Activated CD8-positive, alpha-beta memory T cell treated with anti-CD3 and anti-CD28 coated beads, Interleukin-2, amount 50 U/mL, for 24 hours (primary cell): ENCODE results near the gene PCBP3.
"Not testable (repeated sequence)": the region's sequence is repeated elsewhere in the genome, so short reads cannot be mapped to it uniquely, and the experiment has no call there.

Experiments
- DNase-seq: peaks from one replicate; pipeline ENCODE4 v3.0.0-alpha.2; 2020; ENCODE audit errors: extremely low read depth

The PCBP3 gene

GRCh38 chr21:45874716-45875415 lies 231.3 kb downstream of the PCBP3 start:
- DNase-seq: no peak

DNA sequence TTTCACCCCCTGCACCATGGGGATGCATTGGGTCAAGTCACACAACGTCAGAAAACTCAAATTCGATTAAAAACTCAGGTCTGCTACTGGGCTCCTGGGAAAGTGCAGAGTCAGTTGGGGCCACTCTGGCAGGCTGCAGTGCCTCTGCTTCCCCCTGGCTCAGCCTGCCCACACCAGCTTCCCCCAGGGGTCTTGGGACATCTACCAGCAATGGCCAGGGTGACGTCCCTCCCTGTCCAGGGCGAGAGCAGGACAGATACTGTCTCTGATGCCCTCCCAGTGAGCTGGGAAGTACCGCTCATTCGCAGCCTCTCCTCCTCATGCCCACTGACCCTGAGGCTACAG lies 231.9 kb downstream of the PCBP3 start:
- DNase-seq: no peak

- no peak for DNase-seq
Observed at GRCh38 chr21:45875881-45876280, 232.4 kb downstream of the PCBP3 start.

DNA sequence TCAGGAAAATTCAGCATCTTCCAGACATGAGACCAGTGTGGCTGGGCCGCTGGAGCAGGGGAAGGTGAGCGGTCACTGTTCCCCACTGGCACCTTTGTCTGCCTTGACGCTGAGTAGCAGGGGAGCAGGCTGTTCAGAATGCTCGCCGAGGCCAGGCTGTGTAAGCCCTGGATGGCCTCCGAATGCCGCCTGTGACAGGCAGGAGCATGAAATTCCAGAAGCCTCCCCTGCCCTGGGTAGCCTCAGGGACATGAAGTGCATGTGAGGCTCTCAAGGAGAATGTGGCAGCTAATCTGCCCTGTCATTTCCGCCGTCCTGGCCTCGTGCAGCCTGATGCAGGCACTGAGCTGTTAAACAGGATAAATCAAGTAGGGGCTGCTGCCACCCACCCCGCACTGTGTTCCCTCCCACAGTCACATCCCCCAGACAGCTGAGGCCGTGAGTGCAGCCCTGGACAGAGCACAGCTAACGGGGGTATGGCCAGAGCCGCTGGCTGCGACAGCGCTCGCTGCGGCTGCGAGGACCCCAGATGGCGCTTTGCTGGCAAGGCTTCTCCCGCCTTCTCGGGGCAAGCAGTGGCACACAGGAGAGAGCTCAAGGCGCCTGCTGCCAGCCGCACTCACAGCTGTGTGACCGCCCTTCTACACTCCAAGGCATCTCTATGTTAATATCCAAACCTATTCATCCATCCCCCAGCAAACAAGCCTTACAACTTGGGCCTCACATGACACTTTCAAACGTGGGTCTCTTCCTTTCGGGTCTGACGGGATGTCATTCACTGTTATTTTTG lies 233.1 kb downstream of the PCBP3 start:
- DNase-seq: no peak

DNA sequence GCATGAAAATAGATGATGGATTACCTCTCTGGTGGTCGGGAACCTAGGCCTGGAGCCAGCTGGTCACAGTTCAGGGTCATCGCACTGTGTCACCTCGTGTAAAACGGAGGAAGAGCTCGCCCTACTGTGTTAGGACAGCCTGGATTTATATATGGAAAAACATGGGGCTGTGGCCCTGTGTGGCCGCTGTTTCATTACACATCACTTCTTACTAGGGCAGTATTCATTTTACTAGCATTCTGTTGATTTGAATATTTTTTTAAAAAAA lies 233.6 kb downstream of the PCBP3 start:
- DNase-seq: no peak

DNA sequence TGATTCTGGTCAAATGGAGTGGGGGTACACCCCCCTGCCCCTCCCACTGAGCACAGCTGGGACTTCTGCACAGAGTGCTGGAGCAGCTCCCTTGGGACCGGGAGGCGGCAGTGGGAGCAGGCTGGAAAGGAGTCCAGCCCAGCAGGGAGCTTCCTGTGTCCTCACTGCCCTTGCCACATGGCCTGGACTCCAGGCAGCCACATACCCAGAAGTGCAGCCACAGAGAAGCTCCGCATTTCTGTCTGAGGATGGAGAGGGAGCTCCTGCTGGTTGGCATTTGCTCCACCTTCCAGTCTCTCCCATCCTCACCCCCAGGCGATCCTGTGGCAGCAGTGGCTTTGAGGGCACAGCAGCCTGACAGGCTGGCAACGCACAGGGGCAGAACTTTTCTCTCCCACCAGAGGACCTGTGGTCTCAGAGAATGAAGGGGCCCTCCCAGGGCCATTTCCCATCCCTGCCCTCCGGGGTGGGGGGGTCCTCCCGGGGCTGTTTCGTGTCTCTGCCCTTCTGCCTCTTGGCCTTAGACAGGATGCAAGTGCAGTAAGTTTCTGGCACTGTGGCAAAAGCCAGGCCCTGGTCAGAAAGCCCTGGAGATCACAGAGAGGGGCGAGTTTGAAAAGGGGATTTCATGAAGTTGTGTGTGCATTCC lies 234.4 kb downstream of the PCBP3 start:
- no peak for DNase-seq

- peak; percentile 39 for DNase-seq
Observed at GRCh38 chr21:45880097-45881068, 236.9 kb downstream of the PCBP3 start.

GRCh38 chr21:45882645-45883044 lies 239.1 kb downstream of the PCBP3 start:
- no peak for DNase-seq

DNA sequence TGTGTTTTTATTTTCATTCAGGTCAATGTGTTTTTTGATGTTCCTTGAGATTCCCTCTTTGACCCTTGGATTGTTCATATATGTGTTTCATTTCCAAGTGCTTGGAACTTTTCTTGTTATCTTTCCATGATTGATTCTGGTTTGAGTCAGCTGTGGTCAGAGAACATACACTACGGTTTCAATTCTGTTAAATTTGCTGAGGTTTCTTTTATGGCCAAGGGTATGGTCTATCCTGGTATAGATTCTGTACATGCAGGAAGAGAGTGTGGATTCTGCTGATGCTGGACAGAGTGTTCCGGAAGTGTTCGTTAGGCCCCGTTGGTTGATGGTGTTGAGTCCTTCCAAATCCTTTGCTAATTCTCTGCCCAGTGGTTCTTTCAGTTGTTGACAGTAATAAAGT lies 239.6 kb downstream of the PCBP3 start:
- DNase-seq: no peak

GRCh38 chr21:45885597-45885929 lies 242.0 kb downstream of the PCBP3 start:
- no peak for DNase-seq

GRCh38 chr21:45885930-45886601 lies 242.5 kb downstream of the PCBP3 start:
- DNase-seq: not testable (repeated sequence)

DNA sequence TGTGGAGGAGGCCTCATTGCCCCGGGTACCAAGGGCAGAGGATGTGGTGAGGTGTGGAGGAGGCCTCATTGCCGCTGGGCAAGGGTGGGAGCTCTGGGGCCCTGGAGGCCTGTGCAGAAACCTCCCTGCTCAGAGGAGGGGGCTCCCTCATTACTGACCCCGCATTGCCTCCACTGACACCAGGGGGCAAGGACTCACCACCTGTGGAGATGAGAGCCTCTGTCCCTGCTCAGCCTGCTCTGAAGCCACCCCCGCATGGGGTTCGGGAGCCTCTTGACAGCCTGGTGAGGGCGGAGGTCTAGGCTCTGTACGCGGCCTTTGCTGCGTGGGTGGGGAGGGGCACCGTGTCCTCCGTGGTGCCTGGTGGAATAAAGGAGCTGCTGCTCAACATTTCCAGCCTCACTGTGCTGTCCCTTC lies 243.1 kb downstream of the PCBP3 start:
- no peak for DNase-seq

DNA sequence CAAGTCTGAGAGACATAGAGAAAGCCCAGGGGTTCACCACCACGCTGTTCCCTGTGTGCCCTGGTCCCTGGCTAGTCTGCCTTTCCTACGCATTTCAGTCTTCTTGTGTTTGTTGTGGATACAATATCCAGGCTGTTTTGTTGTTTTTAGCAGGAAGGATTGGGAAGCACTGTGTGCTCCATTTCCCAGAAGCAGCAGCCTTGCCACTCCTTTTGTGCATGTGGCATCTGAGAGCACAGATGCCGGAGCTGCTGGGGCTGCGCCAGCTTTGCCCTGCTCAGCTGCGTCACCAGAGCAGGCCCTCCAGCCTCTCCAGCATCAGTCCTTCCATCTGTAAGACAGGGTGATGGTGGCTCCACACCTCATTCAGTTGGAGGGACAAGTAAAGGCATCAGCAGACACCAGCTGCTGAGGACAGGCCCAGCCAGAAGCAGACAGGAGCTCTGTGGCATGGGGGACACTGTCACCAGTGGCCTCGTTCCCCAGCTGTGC lies 243.6 kb downstream of the PCBP3 start:
- no peak for DNase-seq

- DNase-seq: no peak
Observed at GRCh38 chr21:45887788-45888187, 244.3 kb downstream of the PCBP3 start.

GRCh38 chr21:45888386-45889009 lies 245.0 kb downstream of the PCBP3 start:
- DNase-seq: no peak

DNA sequence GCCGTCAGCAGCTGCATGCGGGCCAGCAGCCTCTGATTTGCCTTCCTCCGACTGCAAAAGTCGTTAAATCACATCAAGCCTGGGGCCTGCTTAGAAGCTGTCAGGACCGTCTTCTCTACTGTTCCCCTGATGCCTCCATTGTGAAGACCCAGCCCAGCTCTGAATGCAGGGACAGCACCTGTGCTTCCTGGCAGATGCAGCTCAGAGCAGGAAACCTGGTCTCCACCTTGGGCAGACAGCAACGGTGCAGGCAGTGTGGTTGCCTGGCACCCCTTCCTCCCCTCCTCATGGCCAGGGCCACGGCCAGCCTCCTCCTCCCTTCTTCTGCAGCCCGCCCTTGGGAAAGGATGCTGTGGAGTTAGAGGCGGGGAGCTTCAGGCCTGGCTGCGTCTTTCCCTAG lies 245.7 kb downstream of the PCBP3 start:
- DNase-seq: no peak

DNA sequence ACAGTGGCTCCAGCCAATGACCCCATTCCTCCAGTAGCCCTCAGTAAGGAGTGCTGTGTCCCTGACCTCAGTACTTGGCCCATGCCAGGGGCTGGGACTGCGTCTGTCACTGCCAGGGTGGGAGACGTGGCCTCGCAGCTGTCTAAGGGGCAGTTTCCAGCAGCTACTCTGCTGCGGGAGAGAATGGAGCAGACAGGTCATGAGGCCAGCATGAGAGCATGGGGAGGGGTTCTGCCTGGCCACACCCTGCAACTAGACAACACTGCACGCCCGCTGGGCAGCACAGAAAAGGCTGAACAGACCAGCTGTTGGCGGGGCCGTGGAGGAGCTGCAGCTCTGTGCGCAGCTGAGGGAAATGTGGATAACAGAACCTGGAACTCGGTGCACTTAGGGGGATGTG lies 246.4 kb downstream of the PCBP3 start:
- no peak for DNase-seq

GRCh38 chr21:45891388-45892155 lies 248.0 kb downstream of the PCBP3 start:
- no peak for DNase-seq

DNA sequence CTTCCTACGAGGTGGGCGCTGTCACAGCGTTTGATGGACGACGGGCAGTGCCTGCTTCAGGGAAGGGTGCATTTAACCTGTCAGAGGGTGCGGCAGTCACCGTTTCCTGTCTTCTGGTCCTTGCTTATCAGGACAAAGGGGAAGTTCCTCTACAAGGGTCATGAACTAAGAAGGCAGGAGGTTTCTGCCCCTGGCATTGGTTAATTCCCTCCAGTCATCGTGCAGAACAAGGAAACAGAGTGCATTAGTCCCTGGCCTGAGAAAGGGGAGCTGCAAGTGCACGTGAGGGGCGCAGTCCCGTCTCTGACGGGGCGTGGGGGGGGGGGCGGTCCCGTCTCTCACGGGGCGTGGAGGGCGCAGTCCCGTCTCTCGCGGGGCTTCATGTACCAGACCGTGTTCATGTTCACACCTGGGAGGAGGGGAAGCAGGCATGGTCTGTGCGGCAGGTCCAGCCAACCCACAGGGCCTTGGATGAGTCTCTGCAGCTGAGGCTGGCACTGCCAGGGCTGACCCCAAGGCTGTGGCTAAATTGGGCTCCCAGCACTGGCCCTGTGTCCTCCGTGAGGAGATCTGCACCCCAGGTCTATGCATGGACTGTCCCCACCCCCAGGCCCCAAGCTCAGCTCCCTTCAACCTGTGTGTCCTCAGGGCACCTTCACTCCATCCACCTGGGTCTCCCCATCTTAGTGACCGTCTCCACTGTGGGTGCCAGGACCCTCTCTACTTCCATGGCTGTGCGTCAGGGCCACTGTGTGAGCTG lies 248.8 kb downstream of the PCBP3 start:
- DNase-seq: no peak
